GM21619 (cell line): Measurements from ENCODE around the gene NAPA.
"Not testable (repeated sequence)": the region's sequence is repeated elsewhere in the genome, so short reads cannot be mapped to it uniquely, and the experiment has no call there.

Experiments
- ATAC-seq: cut with Tn5 transposase; IDR thresholded peaks from one replicate; pipeline ENCODE4 v1.9.1; 2021; ENCODE audit not compliant: unreplicated experiment

The NAPA gene

GRCh38 chr19:47487551-47488515 lies 27.0 kb downstream of the NAPA start:
- ATAC-seq: no peak

DNA sequence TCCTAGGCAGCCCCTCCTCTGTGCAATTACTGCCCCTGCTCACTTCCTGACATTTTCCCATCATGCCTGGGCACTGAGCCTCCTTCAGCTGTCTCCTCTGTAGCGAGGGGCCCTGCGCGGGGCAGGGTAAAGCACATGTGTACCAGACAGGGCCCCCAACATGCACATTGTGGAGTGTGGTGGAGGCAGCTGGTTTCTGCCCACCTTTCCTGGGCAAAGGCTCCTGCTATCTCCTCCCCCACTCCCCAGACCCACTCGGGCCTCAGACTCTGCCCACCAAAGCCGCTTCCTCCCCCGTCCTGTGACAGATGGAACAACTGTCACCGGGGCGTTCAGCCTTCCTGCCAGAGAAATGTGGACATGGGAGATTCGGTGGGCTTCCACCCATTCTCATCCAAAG lies 28.0 kb downstream of the NAPA start:
- no peak for ATAC-seq

GRCh38 chr19:47486220-47486619 lies 28.6 kb downstream of the NAPA start:
- ATAC-seq: not testable (repeated sequence)

DNA sequence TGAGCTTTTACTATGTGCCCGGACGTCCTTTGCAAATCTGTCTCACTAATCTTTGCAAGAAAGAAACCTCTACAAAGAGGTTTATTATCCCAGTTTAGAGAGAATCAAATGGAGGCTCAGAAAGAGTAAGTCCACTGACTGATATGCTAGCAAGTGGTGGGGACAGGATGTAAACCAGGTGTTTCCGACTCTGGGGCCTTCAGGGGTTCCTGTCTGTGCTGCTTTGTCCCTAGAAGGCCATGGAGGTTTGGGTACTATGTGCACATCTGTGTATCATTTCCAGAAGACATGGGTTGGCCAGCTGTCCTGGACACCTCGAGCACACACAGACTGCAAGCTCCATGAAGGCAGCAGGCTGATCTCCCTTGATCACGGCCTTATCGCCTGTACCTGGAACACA lies 29.7 kb downstream of the NAPA start:
- ATAC-seq: no peak

GRCh38 chr19:47483800-47484690 lies 30.8 kb downstream of the NAPA start, which contains the start of gene KPTN:
Gene KPTN, minus strand, starts transcription at chr19:47484219. Its CDS starts 59 bp downstream, at chr19:47484160.
- ATAC-seq: peak; percentile 67

GRCh38 chr19:47483200-47483599 lies 31.7 kb downstream of the NAPA start:
- ATAC-seq: no peak

DNA sequence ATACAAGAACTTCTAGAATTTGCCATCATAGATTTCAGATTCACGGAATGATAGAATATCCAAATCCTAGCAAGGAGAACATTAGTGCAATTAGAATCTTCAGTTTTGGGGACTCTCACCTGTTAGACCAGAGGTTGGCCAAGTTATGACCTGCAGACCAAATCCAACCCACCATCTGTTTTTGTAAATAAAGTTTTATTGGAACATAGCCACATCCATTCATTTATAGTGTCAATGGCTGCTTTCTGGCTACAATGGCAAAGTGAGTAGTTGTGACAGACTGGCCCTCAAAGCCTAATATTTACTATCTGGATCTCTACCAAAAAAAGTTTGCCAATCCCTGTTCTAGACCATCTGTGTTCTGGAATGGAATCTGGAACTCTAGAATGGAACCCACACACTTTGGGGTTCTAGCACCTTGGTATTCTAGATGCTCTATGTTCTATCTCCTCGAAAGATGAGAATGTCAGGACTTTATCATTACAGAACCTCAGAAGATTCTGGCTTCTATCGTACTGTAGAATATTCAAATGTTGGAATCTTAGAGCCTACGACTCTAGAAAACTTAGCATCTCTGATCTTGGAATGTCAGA lies 33.3 kb downstream of the NAPA start:
- no peak for ATAC-seq

- ATAC-seq: no peak
Observed at GRCh38 chr19:47480658-47481057, 34.2 kb downstream of the NAPA start.

DNA sequence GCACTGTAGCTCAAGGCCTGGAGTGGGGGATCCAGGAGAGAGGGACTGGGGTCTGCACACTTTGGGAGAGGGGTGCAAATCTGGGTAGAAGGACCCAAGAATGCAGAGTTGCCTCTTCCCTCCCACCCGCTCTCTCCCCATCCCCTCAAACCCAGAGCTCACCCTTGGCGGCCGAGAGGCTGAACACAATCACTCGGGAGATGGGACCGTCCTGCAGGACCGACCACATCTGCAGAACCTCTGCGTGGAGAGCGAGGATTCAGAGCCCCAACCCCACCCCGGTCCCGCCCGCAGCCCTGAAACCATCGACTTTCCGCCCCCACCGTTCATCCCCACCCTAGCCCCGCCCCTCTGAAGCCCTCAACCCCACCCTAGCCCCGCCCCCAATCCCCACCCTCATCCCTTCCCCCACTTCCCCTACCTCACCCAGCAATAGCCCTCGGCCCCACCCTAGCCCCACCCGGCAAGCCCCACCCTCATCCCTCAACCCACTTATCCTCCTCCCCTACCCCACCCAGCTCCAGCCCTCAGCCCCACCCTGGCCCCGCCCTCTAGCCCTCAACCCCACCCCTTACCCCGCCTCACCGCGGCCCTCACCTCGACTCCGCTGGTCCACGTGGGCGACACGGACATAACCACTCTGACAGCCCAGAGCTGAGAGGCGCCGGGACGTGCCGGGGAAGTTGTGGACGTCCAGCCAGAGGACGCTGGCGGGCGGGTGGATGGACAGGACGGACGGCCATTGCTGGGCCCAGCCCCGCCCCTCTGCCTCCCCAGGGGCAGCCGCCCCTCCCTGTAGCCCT lies 35.0 kb downstream of the NAPA start:
- no peak for ATAC-seq

DNA sequence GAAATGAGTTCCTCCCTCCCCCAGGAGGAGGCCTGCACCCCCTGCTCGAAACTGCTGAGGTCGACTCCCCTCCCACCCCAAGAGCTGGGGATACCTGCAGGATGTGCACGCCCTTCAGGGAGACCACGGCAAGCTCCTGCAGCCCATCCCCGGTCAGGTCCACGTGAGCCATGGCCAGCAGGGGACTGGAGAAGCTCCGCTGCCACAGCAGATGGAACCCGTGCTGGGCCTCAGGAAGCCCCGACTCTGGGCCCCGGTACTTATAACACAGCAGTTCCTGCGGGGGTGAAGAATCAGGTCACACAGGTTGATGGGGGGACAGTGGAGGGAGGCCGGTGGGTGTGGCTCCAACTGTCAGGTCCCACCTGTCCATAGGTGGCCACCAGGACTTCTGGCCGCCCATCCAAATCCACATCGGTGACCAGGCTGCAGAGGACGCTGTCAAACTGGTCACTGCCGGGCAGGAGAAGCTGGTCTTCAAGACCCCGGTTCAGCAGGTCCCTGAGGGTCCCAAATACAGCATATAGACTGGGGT lies 38.4 kb downstream of the NAPA start:
- no peak for ATAC-seq

DNA sequence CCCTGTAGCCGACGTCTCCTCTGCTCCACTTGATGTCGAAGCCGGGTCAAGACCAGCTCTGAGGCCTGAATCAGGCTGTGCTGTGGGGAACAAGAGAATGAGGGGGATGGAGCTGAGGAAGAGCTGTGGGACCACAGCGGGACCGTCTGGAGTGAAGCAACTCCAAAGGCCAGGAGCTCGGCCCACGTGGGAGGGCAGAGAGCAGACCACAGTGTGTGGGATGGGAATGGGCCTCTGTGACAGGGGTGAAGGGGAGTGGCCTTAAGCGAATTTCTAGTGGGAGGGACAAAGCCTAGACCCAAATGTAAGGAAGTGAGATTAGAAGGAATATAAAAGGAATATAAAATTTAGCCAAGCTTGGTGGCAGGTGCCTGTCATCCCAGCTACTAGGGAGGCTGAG lies 39.4 kb downstream of the NAPA start:
- no peak for ATAC-seq

DNA sequence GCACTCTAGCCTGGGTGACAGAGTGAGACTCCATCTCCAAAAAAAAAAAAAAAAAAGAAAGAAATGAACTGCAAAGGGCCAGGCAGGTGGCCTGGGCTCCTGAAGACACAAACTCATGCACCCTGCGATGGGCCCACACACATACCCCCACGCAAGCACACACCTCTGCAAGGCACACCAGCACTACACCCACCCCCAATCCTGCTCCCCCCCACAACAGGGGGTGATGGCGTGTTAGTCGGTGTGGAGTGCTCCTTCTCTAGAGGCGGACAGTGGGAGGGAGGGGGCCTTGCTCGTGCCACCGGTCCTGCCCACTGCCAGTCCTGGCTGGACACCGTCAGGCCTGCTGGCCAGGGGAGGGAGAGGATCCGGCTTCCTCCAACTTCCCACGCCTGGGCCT lies 41.5 kb downstream of the NAPA start:
- no peak for ATAC-seq

GRCh38 chr19:47471733-47472457 lies 43.0 kb downstream of the NAPA start, which contains the start of gene SLC8A2:
Gene SLC8A2, minus strand, starts transcription at chr19:47471893. Its CDS starts 5,490 bp downstream, at chr19:47466403.
- ATAC-seq: no peak

GRCh38 chr19:47471381-47471732 lies 43.5 kb downstream of the NAPA start:
- no peak for ATAC-seq

DNA sequence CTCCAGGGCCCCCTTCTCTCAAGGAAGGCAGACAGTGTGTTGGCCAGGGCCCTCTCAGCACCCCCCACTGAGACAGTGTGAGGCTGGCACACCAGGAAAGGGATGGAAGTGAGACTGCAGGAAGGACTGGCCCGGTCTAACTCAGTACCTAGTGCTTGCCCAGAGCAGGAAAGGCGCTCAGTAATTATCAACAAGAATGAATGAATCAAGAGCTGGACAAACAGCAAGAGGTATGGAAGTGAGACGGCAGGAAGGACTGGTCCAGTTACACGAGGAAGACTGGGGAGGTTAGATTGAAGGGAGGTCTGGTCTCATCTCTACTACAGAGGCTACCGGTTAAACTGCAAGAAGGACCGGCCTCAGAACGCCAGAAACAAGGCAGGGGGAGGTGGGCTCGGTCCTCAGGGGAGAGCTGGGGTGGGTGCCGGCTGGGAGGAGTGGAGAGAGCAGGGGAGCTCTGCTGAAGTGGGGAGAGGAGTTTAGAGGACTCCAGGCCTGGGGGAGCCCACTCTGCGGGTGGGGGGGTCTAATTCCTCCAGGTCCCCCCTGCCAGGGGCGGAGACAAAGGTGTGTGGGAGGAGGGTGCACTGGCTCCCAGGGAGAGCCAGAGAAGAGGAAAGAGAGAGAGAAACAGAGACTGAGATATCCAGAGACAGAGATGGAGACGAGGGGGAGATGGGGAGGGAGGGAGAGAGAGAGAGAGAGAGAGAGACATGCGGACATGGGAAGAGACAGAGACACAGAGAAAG lies 44.2 kb downstream of the NAPA start:
- no peak for ATAC-seq

DNA sequence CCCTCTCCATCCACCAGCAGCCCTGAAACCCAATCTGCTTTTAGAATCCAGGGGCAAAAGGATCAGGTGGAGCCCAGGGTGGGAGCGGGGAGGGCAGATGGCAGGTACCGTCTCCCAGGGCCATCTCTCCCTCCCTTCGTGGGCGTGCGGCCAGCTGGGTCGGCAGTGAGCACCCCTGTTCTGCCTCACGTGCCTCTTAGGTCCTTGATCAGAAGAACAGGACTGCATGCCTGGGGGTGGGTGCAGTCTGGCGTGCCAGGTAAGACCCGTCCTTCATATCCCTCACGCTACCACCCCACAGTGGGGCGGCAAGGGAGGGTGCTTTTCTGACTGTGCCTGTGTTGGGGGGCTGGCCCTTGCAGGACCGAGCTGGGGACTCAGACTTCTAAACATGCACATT lies 45.1 kb downstream of the NAPA start:
- ATAC-seq: no peak

DNA sequence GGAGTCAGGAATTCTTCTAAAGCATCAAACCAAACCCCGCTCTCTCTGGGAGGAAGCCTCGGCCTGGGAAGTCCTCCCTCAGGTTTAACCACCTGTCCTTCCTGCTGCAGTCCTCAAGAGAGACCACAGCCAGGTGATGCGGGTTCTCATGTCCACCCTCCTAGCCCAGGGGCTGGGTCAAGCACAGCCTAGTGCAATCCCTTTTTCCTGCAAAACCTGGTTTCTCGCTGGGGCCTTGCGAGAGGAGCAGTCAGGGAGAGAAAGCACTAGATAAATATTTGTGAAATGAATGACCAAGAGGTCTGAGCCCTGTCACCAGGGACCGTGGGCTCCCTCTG lies 45.5 kb downstream of the NAPA start:
- ATAC-seq: no peak

DNA sequence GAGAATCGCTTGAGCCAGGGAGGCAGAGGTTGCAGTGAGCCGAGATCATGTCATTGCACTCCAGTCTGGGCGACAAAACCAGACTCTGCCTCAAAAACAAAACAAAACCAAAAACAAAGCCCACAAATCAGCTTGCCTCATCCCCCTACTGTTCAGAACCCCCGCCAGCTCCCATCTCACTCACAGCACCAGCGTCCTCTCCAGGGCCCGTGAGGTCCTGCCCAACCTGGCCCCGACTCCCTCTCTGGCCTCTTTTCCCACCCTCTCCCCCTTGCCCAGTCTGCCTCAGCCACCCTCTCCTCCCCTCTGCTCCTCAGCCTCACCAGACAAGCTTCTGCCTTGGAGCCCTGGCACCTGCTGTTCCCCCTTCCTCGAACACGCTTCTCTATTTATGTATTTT lies 46.9 kb downstream of the NAPA start:
- ATAC-seq: no peak

DNA sequence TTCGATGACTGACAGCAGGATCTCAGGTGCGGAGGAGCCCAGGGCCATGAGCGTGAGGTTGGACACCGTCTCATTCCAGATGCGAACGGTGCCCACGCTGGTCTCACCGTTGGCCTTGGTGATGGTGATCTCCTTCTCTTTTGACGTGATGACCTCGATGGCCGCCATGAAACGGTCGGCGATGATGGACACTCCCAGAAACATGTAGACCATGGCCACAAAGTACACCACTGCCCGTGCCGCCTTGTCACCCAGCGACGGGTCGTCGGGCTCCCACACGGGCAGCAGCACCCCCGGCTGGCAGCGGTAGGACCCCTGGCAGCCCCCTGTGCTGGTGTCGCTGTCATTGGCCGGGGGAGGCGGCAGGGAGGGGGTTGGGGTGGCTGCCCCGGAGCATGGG lies 48.9 kb downstream of the NAPA start:
- no peak for ATAC-seq
